NAMALWA (cell line): ENCODE measurements around the gene TEX55.
A peak's percentile ranks its signal among the peaks of the same experiment; 100 is the strongest.
"Not testable (repeated sequence)": the region's sequence is repeated elsewhere in the genome, so short reads cannot be mapped to it uniquely, and the experiment has no call there.

ENCODE experiments used
- DNase-seq: peaks from one replicate; pipeline ENCODE4 v3.0.0-alpha.2; 2015; ENCODE audit warnings: low spot score

The TEX55 gene

GRCh38 chr3:119145500-119146167, at the start of gene TEX55:
TSS of gene TEX55 (plus strand) at chr3:119146165. CDS start at chr3:119146190, 25 bp downstream.
- peak; percentile 33 for DNase-seq

- no peak for DNase-seq
These were observed 48.0 kb upstream of the TEX55 start for GRCh38 chr3:119098003-119098402.

- peak; percentile 67 for DNase-seq
These were observed 47.2 kb upstream of the TEX55 start for GRCh38 chr3:119098619-119099222.

GRCh38 chr3:119099785-119100184, 46.2 kb upstream of the TEX55 start:
- no peak for DNase-seq

DNA sequence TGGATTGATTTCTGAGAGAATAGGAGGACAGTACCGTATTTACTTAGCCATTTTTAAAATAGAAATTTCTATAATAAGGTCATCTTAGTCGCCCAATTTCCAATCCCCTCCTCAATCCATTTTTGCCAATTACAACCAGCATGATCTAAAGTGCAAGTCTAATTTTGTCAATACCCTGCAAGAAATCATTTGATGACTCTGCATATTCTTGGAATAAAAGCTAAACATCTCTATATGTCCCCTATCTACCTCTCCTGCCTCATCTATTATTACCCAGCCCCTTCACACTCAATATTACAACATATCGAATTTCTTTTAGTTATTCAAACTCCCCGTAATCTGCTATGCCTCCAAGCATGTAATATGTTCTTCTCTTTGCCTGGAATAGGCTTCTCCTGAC, 41.9 kb upstream of the TEX55 start:
- no peak for DNase-seq

- not testable (repeated sequence) for DNase-seq
These were observed 27.6 kb upstream of the TEX55 start for GRCh38 chr3:119118330-119118729.

- DNase-seq: no peak
These were observed 25.5 kb upstream of the TEX55 start for GRCh38 chr3:119120480-119120879.

DNA sequence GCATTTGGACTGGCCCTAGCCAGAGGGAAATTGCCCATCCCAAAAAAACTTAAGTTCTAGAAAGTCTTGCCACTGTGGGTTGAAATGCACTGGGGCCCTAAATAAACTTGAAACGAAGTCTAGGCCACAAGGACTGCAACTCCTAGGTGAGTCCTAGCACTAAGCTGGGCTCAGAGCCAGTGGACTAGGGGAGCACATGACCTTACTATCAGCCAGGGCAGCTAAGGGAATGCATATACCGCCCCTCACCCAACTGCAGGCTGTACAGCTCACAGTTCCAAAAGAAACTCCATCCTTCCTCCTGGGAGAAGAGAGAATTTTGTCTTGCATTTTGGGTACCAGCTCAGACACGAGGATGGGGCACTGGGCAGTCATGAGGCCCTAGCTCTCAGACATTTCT, 23.6 kb upstream of the TEX55 start:
- no peak for DNase-seq

DNA sequence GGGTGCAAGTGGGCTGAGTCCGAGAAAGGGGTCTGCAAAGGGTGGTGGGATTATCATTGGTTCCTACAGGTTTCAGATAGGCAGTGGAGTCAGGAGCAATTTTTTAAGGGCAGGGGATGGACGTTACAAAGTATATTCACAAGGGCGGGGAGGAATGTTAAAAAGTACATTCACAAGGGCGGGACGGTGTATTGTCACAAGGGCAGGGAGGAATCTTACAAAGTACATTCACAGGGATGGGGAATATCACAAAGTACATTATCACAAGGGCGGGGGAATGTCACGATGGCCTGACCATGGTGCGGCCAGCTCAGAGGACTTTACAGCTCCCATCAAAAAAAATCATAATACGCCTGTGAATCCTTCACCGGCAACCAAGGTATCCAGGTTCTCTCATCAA, 20.6 kb upstream of the TEX55 start:
- no peak for DNase-seq

- DNase-seq: no peak
These were observed 20.0 kb upstream of the TEX55 start for GRCh38 chr3:119125742-119126504.

- DNase-seq: not testable (repeated sequence)
These were observed 15.7 kb upstream of the TEX55 start for GRCh38 chr3:119130291-119130690.

DNA sequence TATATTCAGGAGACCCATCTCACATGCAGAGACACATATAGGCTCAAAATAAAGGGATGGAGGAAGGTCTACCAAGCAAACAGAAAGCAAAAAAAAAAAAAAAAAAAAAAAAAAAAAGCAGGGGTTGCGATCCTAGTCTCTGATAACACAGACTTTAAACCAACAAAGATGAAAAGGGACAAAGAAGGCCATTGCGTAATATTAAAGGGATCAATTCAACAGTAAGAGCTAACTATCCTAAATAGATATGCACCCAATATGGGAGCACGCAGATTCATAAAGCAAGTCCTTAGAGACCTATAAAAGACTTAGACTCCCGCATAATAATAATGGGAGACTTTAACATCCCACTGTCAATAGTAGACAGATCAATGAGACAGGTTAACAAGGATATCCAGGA, 13.7 kb upstream of the TEX55 start:
- DNase-seq: not testable (repeated sequence)

DNA sequence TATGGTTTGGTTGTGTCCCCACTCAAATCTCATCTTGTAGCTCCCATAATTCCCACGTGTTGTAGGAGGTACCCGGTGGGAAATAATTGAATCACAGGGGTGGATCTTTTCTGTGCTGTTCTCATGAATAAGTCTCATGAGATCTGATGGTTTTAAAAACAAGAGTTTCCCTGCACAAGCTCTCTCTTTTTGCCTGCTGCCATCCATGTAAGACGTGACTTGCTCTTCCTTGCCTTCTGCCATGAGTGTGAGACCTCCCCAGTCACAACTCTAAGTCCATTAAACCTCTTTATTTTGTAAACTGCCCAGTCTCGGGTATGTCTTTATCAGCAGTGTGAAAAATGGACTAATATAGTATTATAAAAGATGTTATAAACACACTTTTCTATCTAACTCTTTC, 6.6 kb upstream of the TEX55 start:
- not testable (repeated sequence) for DNase-seq

GRCh38 chr3:119140466-119140865, 5.5 kb upstream of the TEX55 start:
- no peak for DNase-seq

DNA sequence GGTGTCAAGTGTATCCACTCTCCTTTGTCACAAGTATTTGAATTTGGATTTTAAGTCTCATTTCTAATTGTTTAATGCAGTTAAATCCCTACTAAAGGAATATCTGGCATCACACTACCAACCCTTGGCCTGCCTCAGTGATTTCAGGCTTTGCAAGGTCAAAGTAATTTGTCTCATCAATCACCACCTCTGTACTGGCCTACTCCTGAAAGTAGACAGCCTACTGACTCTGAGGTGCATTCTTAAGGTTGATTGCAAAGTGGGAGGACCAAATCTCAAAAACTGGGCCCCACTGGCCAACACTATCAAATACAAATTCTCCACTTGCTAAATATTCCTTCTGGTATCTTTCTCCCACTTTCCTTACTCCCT, 851 bp upstream of the TEX55 start:
- no peak for DNase-seq

- DNase-seq: no peak
These were observed 812 bp downstream of the TEX55 start for GRCh38 chr3:119146578-119147375.

DNA sequence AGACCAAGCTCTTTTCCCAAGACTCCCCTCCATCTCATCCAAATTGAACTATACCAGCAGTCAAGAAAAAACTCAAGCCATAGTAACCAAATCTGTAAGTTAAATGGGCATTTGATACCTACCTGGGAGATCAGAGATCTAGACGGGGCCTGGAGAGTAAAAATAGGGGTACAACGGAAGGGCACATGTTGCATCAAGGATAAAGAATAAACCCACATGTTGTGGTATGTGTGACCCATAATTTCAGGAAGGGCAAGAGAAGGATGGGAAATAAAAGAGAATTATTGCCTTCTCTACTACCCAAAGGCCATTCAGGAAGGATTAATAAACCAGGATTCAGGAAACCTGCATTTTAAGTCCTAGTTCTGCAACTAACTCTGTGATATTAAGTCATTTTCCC, 1.5 kb downstream of the TEX55 start:
- DNase-seq: no peak

- no peak for DNase-seq
These were observed 2.7 kb downstream of the TEX55 start for GRCh38 chr3:119148493-119149180.

GRCh38 chr3:119149484-119149883, 3.5 kb downstream of the TEX55 start:
- DNase-seq: no peak

- no peak for DNase-seq
These were observed 10.9 kb downstream of the TEX55 start for GRCh38 chr3:119156868-119157267.

GRCh38 chr3:119157971-119158370, 12.0 kb downstream of the TEX55 start:
- no peak for DNase-seq

DNA sequence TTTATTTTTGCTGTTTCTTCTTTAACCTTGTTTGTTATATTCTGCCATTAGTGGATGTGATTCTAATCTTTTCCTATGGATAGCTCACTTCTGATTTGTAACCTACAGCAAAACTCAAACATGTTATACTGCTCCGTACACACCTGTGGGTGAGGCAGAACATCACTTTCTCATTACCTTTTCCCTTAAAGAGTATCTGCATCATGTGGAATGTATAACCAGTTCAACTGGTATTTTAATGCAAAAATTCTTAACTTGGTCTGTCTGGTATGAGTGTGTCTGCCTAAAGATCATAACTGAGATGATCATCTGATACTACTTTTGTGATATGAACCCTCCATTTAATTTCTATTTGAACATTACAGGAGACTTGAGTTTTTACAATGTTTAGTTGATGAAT, 14.4 kb downstream of the TEX55 start:
- DNase-seq: no peak
